Upper lobe of left lung (tissue), 4 donors: ENCODE measurements around the gene GNA14.

Experiments
- CTCF ChIP-seq, 6 experiments: fragments of 450-650 bp in 4 of 6; fragments of 200-600 bp in 2 of 6; sonication (generic) in 2 of 6; IDR thresholded peaks; one replicate each; pipeline ENCODE4 v1.5.1; 2016 to 2019; ENCODE audit warnings: antibody characterized with exemption in 6 of 6
- POLR2AphosphoS5 ChIP-seq, 2 donors: sonication (generic); formaldehyde crosslinking; IDR thresholded peaks; one replicate each; pipeline ENCODE4 v1.5.1; 2017; ENCODE audit warnings: antibody characterized with exemption in 2 of 2

GRCh38 chr9:77495834-77496671, 152.1 kb downstream of the GNA14 start:
- TF ChIP-seq CTCF (IDR thresholded peaks at IDR 0.05) = no peak
- no peak for TF ChIP-seq POLR2AphosphoS5 (IDR thresholded peaks at IDR 0.05)
